Measurements from ENCODE around the gene PTMS.
"Not testable (repeated sequence)": the region's sequence is repeated elsewhere in the genome, so short reads cannot be mapped to it uniquely, and the experiment has no call there.

DNA sequence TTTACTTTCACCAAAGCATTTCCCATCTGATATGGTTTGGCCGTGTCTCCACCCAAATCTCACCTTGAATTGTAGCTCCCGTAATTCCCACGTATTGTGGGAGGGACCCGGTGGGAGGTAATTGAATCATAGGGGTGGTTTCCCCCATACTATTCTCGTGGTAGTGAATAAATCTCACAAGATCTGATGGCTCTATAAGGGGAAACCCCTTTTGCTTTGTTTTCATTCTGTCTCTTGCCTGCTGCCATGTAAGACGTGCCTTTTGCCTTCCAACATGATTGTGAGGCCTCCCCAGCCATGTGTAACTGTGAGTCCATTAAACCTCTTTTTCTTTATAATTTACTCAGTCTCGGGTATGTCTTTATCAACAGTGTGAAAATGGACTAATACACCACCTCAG lies 22.9 kb upstream of the PTMS start:
- TF ChIP-seq EZH2phosphoT487, CTCF, EZH2 (IDR thresholded peaks at IDR 0.05): not testable (repeated sequence)

All from neural progenitor cell (in vitro differentiated cells).